Ureter (tissue), 1 donor: ENCODE results near the gene AMTN. TPM values are rescaled to one million over a fixed set of nuclear protein-coding genes. Genes with fewer than 3 reads are reported as not detected.

Experiments
- DNase-seq: peaks from one replicate; pipeline ENCODE4 v3.0.0-alpha.2; 2020; ENCODE audit warnings: low spot score
- total RNA-seq: library from RNA; stranded (reverse); gene quantifications from one replicate; pipeline ENCODE4 v1.2.4, GENCODE V29; 2023
- donor health status: DM: yes; HTN: yes; CAD: no.

The AMTN gene
- total RNA-seq, 1 donor from 2014 or later, result not detected

DNA sequence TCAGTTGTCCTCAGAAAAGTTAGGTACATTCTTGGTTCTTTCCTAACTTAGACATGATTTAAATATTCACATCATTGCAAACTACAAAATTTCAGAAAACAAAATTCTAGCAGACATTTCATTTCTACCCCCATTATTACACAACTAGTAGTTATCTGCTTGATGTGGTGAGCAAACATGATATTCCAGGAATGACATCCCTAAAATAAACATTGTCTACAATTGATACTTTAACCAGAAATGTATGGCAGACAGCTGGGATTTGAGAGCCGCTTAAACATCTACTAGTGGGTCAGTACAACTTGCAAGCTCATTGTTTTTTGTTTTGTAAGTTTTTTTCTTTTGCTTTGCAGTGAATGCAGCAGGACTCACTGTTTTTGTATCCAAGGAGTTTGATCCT lies 41.6 kb downstream of the AMTN start:
- no peak for DNase-seq

DNA sequence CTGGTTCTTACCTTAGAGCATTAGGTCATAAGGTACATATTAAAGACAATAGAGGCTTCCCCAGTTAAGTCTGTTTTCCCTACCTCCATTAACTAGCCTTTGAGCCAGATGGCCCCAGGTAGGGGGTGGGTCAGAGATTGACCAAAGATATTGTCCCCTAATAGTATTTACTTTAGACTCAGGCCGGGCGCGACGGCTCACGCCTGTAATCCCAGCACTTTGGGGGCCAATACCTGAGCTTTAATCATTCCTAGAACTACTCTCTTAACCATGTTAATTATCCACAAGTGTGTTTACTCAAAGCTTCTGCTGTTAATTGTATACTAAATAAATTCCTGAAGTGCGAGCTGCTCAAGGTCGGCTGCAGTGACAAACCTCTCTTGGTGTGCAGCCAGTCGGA lies 45.7 kb downstream of the AMTN start:
- no peak for DNase-seq

DNA sequence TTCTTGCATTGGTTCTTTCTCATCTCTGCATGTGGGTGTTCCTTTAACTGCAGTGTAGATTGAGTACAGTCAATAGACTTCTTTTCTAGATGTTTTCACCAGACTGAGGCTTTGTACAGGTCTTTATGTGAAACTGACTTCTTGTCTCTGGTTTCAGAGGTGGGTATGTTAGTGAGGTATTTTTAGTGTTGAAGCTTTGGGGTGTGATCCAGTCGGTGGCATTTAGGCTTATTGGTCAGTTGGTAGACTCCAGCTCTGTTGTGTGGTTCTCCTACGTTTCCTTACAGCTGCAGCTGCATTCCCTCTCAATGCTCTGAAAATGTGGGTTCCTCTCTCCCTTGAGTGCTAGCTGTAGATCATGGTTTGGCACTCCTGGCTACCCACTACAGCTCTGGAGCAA lies 52.4 kb downstream of the AMTN start:
- no peak for DNase-seq

DNA sequence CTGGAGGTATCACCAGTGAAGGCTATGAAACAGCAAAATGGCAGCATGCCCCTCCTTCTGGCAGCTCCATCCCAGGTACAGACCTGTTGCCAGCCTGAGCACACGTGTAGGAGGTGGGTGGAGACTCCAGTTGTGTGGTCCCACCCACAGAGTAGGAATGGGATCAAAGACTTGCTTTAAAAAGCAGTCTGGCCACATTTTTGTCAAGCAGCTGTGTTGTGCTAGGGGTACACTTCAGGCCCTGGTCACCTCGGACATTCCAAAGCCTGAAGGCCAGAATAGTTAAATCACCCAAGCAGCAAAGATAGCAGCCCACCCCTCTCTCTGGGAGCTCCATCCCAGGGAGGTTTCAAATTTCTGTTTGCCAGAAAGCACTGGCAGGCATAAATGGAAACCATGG lies 53.4 kb downstream of the AMTN start:
- DNase-seq, result no peak

DNA sequence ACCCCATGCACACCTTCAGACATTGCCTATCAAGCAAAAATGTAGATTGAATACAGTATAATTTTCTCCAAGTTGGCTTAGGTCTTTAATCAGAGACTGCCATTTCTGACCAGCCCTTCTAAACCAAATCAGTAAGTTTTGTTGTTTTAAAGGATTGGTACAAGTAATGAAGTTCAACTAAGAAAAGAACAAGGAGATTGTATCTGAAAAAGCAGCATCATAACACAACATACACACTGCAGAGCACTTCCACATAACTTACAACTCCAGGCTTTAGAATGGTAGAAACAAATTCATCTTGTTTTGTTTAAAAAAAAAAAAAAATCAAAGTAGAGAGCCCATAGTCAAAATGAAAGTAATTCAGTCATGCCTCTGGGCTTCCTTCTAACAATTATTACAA lies 57.6 kb downstream of the AMTN start:
- DNase-seq, result no peak

DNA sequence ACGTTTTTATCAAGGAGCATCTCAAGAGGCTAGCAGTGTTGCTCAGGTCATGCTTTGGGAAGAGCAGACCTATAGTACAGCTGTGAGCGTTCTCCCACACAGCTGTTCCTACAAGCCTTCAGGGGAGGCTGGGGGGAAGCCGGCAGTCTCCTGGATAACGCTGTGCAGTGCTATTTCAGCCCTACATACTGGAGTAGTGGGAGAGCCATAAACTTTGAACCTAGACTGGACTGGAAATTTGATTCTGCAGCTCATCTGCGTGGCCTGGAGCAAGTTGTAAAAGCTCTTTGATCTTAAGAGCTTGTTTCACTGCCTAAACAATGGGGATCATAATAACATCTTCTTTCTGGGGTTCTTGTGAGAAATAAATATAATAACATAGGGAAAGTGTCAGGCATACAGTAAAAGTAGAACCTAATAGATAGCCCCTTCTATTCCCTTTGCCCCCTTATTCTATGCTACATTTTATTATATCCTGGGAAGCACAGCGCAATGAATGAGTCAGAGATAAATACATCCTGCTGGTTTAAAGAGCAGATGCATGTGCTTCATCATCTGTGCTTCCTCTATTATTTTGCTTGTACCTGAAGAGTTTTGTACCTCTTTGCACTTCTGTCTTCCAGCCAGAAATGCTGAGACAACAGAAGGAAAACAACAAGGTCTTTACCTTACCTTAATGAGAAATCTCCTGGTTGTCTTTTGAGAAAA lies 59.0 kb downstream of the AMTN start:
- no peak for DNase-seq

DNA sequence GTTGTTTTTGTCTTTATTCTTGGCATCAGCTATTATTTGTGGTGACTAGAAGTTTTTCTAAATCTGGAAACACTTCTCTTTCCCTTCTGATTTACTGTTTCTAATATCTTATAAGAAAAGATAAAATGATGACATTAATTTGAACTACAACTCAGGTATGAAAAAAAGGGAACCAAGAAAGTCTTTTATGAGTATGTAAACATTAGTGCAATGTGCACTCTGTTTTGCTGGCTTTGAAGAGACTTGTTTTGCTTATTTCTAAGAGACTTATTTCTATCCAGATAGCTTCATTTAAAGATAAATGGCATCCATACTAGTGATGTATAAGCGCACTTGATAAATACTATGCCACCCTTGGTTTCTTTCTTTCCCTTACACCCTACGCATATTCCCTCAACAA lies 63.6 kb downstream of the AMTN start:
- DNase-seq, result no peak

Other genes with a start within 250 kb of the AMTN start
- not detected for gene CABS1, start 183.6 kb upstream of the AMTN start, total RNA-seq
- gene SMR3A, start 157.8 kb upstream of the AMTN start, total RNA-seq, result not detected
- not detected for gene SMR3B, start 135.4 kb upstream of the AMTN start, total RNA-seq
- not detected for gene OPRPN, start 120.6 kb upstream of the AMTN start, total RNA-seq
- not detected for gene MUC7, start 46.4 kb upstream of the AMTN start, total RNA-seq
- gene AMBN, start 73.7 kb downstream of the AMTN start, total RNA-seq, result not detected
- gene ENAM, start 110.2 kb downstream of the AMTN start, total RNA-seq, result 0.05 TPM
- gene JCHAIN, start 147.9 kb downstream of the AMTN start, total RNA-seq, result 374 TPM
- gene UTP3, start 170.0 kb downstream of the AMTN start, total RNA-seq, result 26.0 TPM
- gene RUFY3, start 203.4 kb downstream of the AMTN start, total RNA-seq, result 89.2 TPM